WTC11 (cell line): ENCODE results near the gene GLIPR2. TPM values are rescaled to one million over a fixed set of nuclear protein-coding genes. Genes with fewer than 3 reads are reported as not detected.

Experiments
- ATAC-seq: fragments of 200-7000 bp; cut with Tn5 transposase; 2 replicates; pipeline ENCODE4 v1.10.0; 2021; ENCODE audit warnings: mild to moderate bottlenecking, moderate library complexity
- CTCF ChIA-PET: fragments of 300-600 bp; sonication (Branson Sonifier 250); formaldehyde crosslinking; loops from one replicate; lab custom pipeline; 2021; ENCODE audit warnings: antibody characterized with exemption; lab: Charles Lee
- POLR2A ChIA-PET: fragments of 350-600 bp; sonication (Branson Sonifier 250); formaldehyde crosslinking; loops from one replicate; lab custom pipeline; 2021; ENCODE audit warnings: antibody characterized with exemption; lab: Charles Lee
- DNase-seq: peaks from one replicate; pipeline ENCODE4 v3.0.0; 2021; ENCODE audit warnings: low spot score
- H3K27ac Mint-ChIP-seq: 2 replicates; pipeline ENCODE4 v1.8.0; 2021; ENCODE audit warnings: mixed read lengths
- H3K27me3 Mint-ChIP-seq: 2 replicates; pipeline ENCODE4 v1.8.0; 2021; ENCODE audit warnings: low read depth, mild to moderate bottlenecking, moderate library complexity, mixed read lengths
- H3K36me3 Mint-ChIP-seq: 2 replicates; pipeline ENCODE4 v1.8.0; 2021; ENCODE audit warnings: mixed read lengths
- H3K4me1 Mint-ChIP-seq: 2 replicates; pipeline ENCODE4 v1.8.0; 2022; ENCODE audit warnings: mixed read lengths
- H3K4me3 Mint-ChIP-seq: 2 replicates; pipeline ENCODE4 v1.8.0; 2021; ENCODE audit warnings: mild to moderate bottlenecking, moderate library complexity, mixed read lengths
- H3K9me3 Mint-ChIP-seq: 2 replicates; pipeline ENCODE4 v1.8.0; 2021; ENCODE audit warnings: mixed read lengths
- ATF1 ChIP-seq: sonication (generic); formaldehyde crosslinking; IDR thresholded peaks from 2 replicates; pipeline ENCODE4 v1.8.1; 2023; ENCODE audit warnings: mild to moderate bottlenecking, moderate library complexity, missing genetic modification reagents
- CBFB ChIP-seq: sonication (generic); formaldehyde crosslinking; IDR thresholded peaks from 2 replicates; pipeline ENCODE4 v1.8.1; 2022; ENCODE audit warnings: mild to moderate bottlenecking, low read depth, missing genetic modification reagents
- CREB1 ChIP-seq: sonication (generic); formaldehyde crosslinking; IDR thresholded peaks from 2 replicates; pipeline ENCODE4 v1.8.0; 2023; ENCODE audit warnings: mild to moderate bottlenecking, missing genetic modification reagents
- CREM ChIP-seq: sonication (generic); formaldehyde crosslinking; IDR thresholded peaks from 2 replicates; pipeline ENCODE4 v1.8.1; 2022; ENCODE audit warnings: mild to moderate bottlenecking, missing genetic modification reagents, moderate library complexity
- CTCF ChIP-seq: fragments of 200-600 bp; IDR thresholded peaks from 2 replicates; pipeline ENCODE4 v1.8.0; 2022; ENCODE audit warnings: antibody characterized with exemption
- EMX1 ChIP-seq: fragments of 250-450 bp; sonication (Bioruptor Pico); IDR thresholded peaks from 2 replicates; pipeline ENCODE4 v1.8.0; 2021; ENCODE audit warnings: mild to moderate bottlenecking
- ESRRA ChIP-seq: sonication (generic); formaldehyde crosslinking; IDR thresholded peaks from 2 replicates; pipeline ENCODE4 v1.8.1; 2022; ENCODE audit warnings: mild to moderate bottlenecking, missing genetic modification reagents, borderline replicate concordance
- IRF2 ChIP-seq: sonication (generic); formaldehyde crosslinking; IDR thresholded peaks from 2 replicates; pipeline ENCODE4 v1.8.0; 2022; ENCODE audit warnings: low read depth, missing genetic modification reagents, borderline replicate concordance
- JAZF1 ChIP-seq: fragments of 250-450 bp; sonication (Bioruptor Pico); IDR thresholded peaks from 2 replicates; pipeline ENCODE4 v1.9.0; 2021; ENCODE audit warnings: moderate library complexity, mild to moderate bottlenecking, inconsistent platforms
- KAT7 ChIP-seq: sonication (generic); formaldehyde crosslinking; IDR thresholded peaks from 2 replicates; pipeline ENCODE4 v1.8.1; 2023; ENCODE audit warnings: missing genetic modification reagents, mild to moderate bottlenecking, borderline replicate concordance
- NR3C1 ChIP-seq: sonication (generic); formaldehyde crosslinking; conservative IDR thresholded peaks from 2 replicates; pipeline ENCODE4 v1.8.1; 2023; ENCODE audit warnings: low read depth, mild to moderate bottlenecking, missing genetic modification reagents
- OVOL2 ChIP-seq: fragments of 250-450 bp; sonication (Bioruptor Pico); IDR thresholded peaks from 2 replicates; pipeline ENCODE4 v1.9.0; 2021; ENCODE audit warnings: mild to moderate bottlenecking, borderline replicate concordance
- RELA ChIP-seq: sonication (generic); formaldehyde crosslinking; IDR thresholded peaks from 2 replicates; pipeline ENCODE4 v1.8.1; 2022; ENCODE audit warnings: missing genetic modification reagents, mild to moderate bottlenecking, borderline replicate concordance
- TCF7 ChIP-seq: sonication (generic); formaldehyde crosslinking; IDR thresholded peaks from 2 replicates; pipeline ENCODE4 v1.8.0; 2022; ENCODE audit warnings: mild to moderate bottlenecking, low read depth, missing genetic modification reagents, moderate library complexity
- USF2 ChIP-seq: sonication (generic); formaldehyde crosslinking; IDR thresholded peaks from 2 replicates; pipeline ENCODE4 v1.8.1; 2023; ENCODE audit warnings: mild to moderate bottlenecking, missing genetic modification reagents, moderate library complexity
- ZNF138 ChIP-seq: sonication (generic); formaldehyde crosslinking; conservative IDR thresholded peaks from 2 replicates; pipeline ENCODE4 v1.8.1; 2022; ENCODE audit warnings: mild to moderate bottlenecking, moderate library complexity, missing genetic modification reagents
- ZNF232 ChIP-seq: sonication (generic); formaldehyde crosslinking; IDR thresholded peaks from 2 replicates; pipeline ENCODE4 v1.8.0; 2022; ENCODE audit warnings: mild to moderate bottlenecking, missing genetic modification reagents
- ZNF263 ChIP-seq: sonication (generic); formaldehyde crosslinking; IDR thresholded peaks from 2 replicates; pipeline ENCODE4 v1.8.1; 2022; ENCODE audit warnings: low read depth, mild to moderate bottlenecking, moderate library complexity, missing genetic modification reagents
- ZNF317 ChIP-seq: sonication (generic); formaldehyde crosslinking; IDR thresholded peaks from 2 replicates; pipeline ENCODE4 v1.8.1; 2023; ENCODE audit warnings: low read depth, mild to moderate bottlenecking, moderate library complexity, missing genetic modification reagents, borderline replicate concordance
- ZNF423 ChIP-seq: fragments of 250-450 bp; sonication (Bioruptor Pico); IDR thresholded peaks from 2 replicates; pipeline ENCODE4 v2.1.2; 2022; ENCODE audit warnings: mild to moderate bottlenecking, moderate library complexity
- total RNA-seq: library from RNA; stranded (reverse); gene quantifications from 3 replicates; pipeline ENCODE4 v1.2.3, GENCODE V29; 2021
- TF ChIP-seq, protein P1 (sequence below): fragments of 250-450 bp; sonication (Bioruptor Pico); IDR thresholded peaks from 2 replicates; pipeline ENCODE4 v1.9.0; 2021; ENCODE audit warnings: mild to moderate bottlenecking
- TF ChIP-seq, protein P2 (sequence below): sonication (generic); formaldehyde crosslinking; IDR thresholded peaks from 2 replicates; pipeline ENCODE4 v1.8.0; 2022; ENCODE audit warnings: mild to moderate bottlenecking, missing genetic modification reagents
- TF ChIP-seq, protein P3 (sequence below): sonication (generic); formaldehyde crosslinking; IDR thresholded peaks from 2 replicates; pipeline ENCODE4 v1.8.0; 2022; ENCODE audit warnings: mild to moderate bottlenecking, missing genetic modification reagents

The GLIPR2 gene
- total RNA-seq, 1 experiment from 2014 or later: 3.7 TPM

DNA sequence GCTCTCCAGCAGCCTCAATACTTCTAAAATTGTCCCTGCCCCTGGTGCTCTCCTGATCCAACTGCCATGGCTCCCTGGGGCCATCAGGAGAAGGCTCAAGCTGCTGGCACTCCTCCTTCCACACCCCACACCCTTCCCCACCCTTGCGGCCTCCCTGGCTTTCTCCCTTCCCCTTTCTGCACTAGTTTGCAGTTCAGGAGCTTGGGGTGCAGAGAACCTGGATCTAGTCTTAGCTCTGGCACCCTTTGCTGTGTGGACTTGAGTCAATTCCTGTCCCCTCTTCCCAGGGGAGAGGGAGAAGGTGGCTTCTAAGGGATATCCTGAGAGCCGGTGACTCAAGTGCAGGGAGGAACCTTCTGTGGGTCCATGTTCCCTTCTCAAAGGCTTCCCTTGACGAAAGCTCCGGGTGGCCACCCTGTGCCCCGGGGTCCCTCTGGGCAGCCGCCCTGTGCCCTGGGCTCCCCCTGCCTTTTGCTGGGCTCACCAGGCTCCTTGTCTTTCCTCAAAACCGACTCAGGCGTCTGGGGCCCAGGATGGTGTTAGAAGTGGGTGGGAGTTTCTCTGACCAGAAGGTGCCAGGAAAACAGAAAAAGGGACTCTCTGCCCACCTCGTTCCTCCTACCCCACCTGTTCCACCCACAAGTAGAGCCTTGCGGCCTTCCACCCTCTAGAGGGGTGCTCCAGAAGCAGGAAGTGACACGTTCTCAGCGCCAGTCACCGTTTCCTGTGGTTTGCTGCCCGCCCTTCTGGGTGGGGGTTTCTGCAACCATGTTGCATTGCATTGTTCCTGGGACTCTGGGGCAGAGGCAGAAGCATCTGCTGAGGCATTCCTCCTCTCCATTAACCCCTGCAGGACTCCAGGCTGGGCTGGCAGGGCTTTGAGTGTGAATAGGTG is 15.0 kb downstream of the GLIPR2 start (continued):
- TF ChIP-seq ZNF263 (CRISPR knock-in tag): no peak

DNA sequence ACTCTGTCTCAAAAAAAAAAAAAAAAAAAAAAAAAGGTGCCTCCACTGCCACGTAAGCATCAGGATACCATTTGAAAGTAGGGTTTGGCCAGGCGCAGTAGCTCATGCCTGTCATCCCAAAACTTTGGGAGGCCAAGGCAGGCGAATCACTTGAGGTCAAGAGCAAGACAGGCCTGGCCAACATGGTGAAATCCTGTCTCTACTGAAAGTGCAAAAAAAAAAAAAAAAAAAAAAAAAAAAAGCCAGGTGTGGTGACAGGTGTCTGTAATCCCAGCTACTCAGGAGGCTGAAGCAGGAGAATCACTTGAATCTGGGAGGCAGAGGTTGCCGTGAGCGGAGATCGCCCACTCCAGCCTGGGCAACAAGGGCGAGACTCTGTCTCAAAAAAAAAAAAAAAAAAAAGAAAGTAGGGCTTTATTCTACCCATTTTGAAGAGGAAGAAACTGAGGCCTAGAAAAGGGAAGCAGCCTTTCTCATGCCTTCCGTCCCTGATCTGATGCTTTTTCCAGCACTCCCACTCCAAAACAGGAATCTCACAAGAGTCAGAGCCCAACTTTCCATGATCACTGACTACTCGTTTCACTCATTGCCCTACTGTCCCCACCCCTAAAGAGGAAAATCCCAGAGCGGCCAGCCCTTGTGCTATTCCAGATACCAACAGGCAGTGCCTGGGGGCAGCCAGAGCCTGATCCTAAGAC is 16.4 kb downstream of the GLIPR2 start:
- no peaks in the 10 kb centered on the region for H3K27me3 Mint-ChIP-seq

GRCh38 chr9:36153746-36154145 is 17.2 kb downstream of the GLIPR2 start:
- peaks cover 6% of the 10 kb centered on the region; the same call in 1 of the 2 replicates for H3K4me1 Mint-ChIP-seq
- no peak for ATAC-seq
- no peaks in the 10 kb centered on the region for H3K27me3 Mint-ChIP-seq
- H3K27ac Mint-ChIP-seq: no peak overlapping the region
- peaks cover 11% of the 10 kb centered on the region for H3K9me3 Mint-ChIP-seq
- POLR2A ChIA-PET: interaction anchor here (0.8 kb wide), 1 partner anchor 11 kb away, joined by 3 read pairs; no protein-coding TSS in a partner anchor
- H3K36me3 Mint-ChIP-seq: peaks cover 16% of the 10 kb centered on the region
- H3K4me3 Mint-ChIP-seq: no peak overlapping the region
- TF ChIP-seq JAZF1 (no peak), ZNF232 (no peak), CBFB (CRISPR knock-in tag) (no peak), KAT7 (CRISPR knock-in tag) (no peak), ZNF423 (no peak), ZNF317 (CRISPR knock-in tag) (no peak), CREM (CRISPR knock-in tag) (no peak), RELA (no peak), NR3C1 (CRISPR knock-in tag) (no peak), OVOL2 (CRISPR knock-in tag) (no peak), IRF2 (no peak), CTCF (no peak), CREB1 (CRISPR knock-in tag) (no peak)
- TF ChIP-seq, protein P1, sequence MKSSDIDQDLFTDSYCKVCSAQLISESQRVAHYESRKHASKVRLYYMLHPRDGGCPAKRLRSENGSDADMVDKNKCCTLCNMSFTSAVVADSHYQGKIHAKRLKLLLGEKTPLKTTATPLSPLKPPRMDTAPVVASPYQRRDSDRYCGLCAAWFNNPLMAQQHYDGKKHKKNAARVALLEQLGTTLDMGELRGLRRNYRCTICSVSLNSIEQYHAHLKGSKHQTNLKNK (CRISPR knock-in tag): no peak
- CTCF ChIA-PET: interaction anchor here (2.0 kb wide), 1 partner anchor 10 kb away, joined by 11 read pairs; no protein-coding TSS in a partner anchor
- DNase-seq: no peak

More for the DNA sequence above, 16.4 kb downstream of the GLIPR2 start:
- ATAC-seq (no peak), DNase-seq (no peak)
- Mint-ChIP-seq H3K4me1 (peaks cover 6% of the 10 kb centered on the region; the same call in 1 of the 2 replicates), H3K9me3 (peaks cover 4% of the 10 kb centered on the region), H3K36me3 (peaks cover 9% of the 10 kb centered on the region), H3K4me3 (no peak overlapping the region)
- TF ChIP-seq EMX1: no peak
- TF ChIP-seq TCF7 (CRISPR knock-in tag): no peak
- no peak for TF ChIP-seq ZNF232
- no peak for TF ChIP-seq ATF1 (CRISPR knock-in tag)
- TF ChIP-seq ZNF138 (CRISPR knock-in tag): no peak
- no peak for TF ChIP-seq OVOL2 (CRISPR knock-in tag)
- TF ChIP-seq, protein P2, sequence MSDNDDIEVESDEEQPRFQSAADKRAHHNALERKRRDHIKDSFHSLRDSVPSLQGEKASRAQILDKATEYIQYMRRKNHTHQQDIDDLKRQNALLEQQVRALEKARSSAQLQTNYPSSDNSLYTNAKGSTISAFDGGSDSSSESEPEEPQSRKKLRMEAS (CRISPR knock-in tag): no peak
- no peak for TF ChIP-seq CREM (CRISPR knock-in tag)
- TF ChIP-seq, protein P3, sequence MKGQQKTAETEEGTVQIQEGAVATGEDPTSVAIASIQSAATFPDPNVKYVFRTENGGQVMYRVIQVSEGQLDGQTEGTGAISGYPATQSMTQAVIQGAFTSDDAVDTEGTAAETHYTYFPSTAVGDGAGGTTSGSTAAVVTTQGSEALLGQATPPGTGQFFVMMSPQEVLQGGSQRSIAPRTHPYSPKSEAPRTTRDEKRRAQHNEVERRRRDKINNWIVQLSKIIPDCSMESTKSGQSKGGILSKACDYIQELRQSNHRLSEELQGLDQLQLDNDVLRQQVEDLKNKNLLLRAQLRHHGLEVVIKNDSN (CRISPR knock-in tag): no peak
- no peak for TF ChIP-seq USF2 (CRISPR knock-in tag)
- no peak for TF ChIP-seq CTCF
- TF ChIP-seq ESRRA (CRISPR knock-in tag): no peak
- TF ChIP-seq, all 79 proteins: peak for 0
- ChIA-PET POLR2A (interaction anchor here (2.2 kb wide), 1 partner anchor 10 kb away, joined by 8 read pairs; no protein-coding TSS in a partner anchor), CTCF (interaction anchor here (0.6 to 1.2 kb wide), 3 partner anchors 13 to 270 kb away, joined by 3 read pairs; no protein-coding TSS in a partner anchor)
- H3K27ac Mint-ChIP-seq: no peak overlapping the region
